HG03103 (cell line): Measurements from ENCODE around the gene ZNRF1.
"Not testable (repeated sequence)": the region's sequence is repeated elsewhere in the genome, so short reads cannot be mapped to it uniquely, and the experiment has no call there.

ENCODE experiments used
- ATAC-seq: cut with Tn5 transposase; IDR thresholded peaks from one replicate; pipeline ENCODE4 v1.9.1; 2021; ENCODE audit warnings: low read depth; ENCODE audit not compliant: unreplicated experiment

The ZNRF1 gene

GRCh38 chr16:75026239-75026891, 27.5 kb downstream of the ZNRF1 start:
- ATAC-seq: not testable (repeated sequence)

GRCh38 chr16:75026892-75027391, 28.1 kb downstream of the ZNRF1 start:
- no peak for ATAC-seq

- ATAC-seq: no peak
These were observed 28.9 kb downstream of the ZNRF1 start for GRCh38 chr16:75027520-75028300.

- no peak for ATAC-seq
These were observed 29.8 kb downstream of the ZNRF1 start for GRCh38 chr16:75028544-75029135.

GRCh38 chr16:75029854-75030253, 31.0 kb downstream of the ZNRF1 start:
- no peak for ATAC-seq

- no peak for ATAC-seq
These were observed 33.8 kb downstream of the ZNRF1 start for GRCh38 chr16:75032655-75033054.

GRCh38 chr16:75035410-75035968, 36.7 kb downstream of the ZNRF1 start:
- no peak for ATAC-seq

GRCh38 chr16:75038036-75038858, 39.4 kb downstream of the ZNRF1 start:
- ATAC-seq: no peak

GRCh38 chr16:75039941-75040340, 41.1 kb downstream of the ZNRF1 start:
- ATAC-seq: no peak

- no peak for ATAC-seq
These were observed 43.8 kb downstream of the ZNRF1 start for GRCh38 chr16:75042426-75043174.

GRCh38 chr16:75043175-75043895, 44.5 kb downstream of the ZNRF1 start:
- peak; percentile 61 for ATAC-seq

GRCh38 chr16:75044800-75045361, 46.1 kb downstream of the ZNRF1 start:
- no peak for ATAC-seq

GRCh38 chr16:75045424-75045823, 46.6 kb downstream of the ZNRF1 start:
- no peak for ATAC-seq

GRCh38 chr16:75048054-75048453, 49.2 kb downstream of the ZNRF1 start:
- no peak for ATAC-seq

- ATAC-seq: no peak
These were observed 49.7 kb downstream of the ZNRF1 start for GRCh38 chr16:75048530-75048929.

- ATAC-seq: no peak
These were observed 53.8 kb downstream of the ZNRF1 start for GRCh38 chr16:75052481-75053202.

- ATAC-seq: no peak
These were observed 55.1 kb downstream of the ZNRF1 start for GRCh38 chr16:75053791-75054555.
